ENCODE measurements around the gene SLC35A3. TPM values are rescaled to one million over a fixed set of nuclear protein-coding genes. Genes with fewer than 3 reads are reported as not detected.
A peak's percentile ranks its signal among the peaks of the same experiment; 100 is the strongest.

SLC35A3 gene
- total and polyA plus RNA-seq, 9 of the 15 experiments (the other 6 are each of a cell fraction or from before 2014, with no cell fraction given) = 3.5 to 21.7 (median 13.2) TPM

- TF ChIP-seq ZNF280A (IDR thresholded peaks at IDR 0.05; ENCODE audit: low read depth, partially characterized antibody) (no peak), CTCF (IDR thresholded peaks at IDR 0.05 in 2 of 3, conservative IDR thresholded peaks at IDR 0.05 in 1 of 3; ENCODE audit: insufficient read depth in 2 of 3, low read depth in 1 of 3, low read length in 3 of 3) (peak in 1 of 3 experiments; percentile 17; a peak in 1 of 6 replicates), MBD2 (IDR thresholded peaks at IDR 0.05; ENCODE audit: borderline replicate concordance, low read depth) (no peak), ESRRB (CRISPR knock-in tag; IDR thresholded peaks at IDR 0.05; ENCODE audit: borderline replicate concordance) (no peak)
These were observed 13.0 kb upstream of the SLC35A3 start (continued) for GRCh38 chr1:99956755-99957154.

GRCh38 chr1:99957818-99958217 is 12.0 kb upstream of the SLC35A3 start:
- ChIA-PET POLR2A (interaction anchor here (0.7 to 1.9 kb wide), 3 partner anchors 13 to 465 kb away, joined by 3 to 6 read pairs (median 5); no protein-coding TSS in a partner anchor), CTCF (ENCODE audit: low intra/inter-chr PET ratio) (no interaction called here)
- no peaks in the 10 kb centered on the region for H3K36me3 ChIP-seq (ENCODE audit: control insufficient read depth, insufficient read depth, low read length)
- no peaks in the 10 kb centered on the region for H3K27me3 ChIP-seq (ENCODE audit: control insufficient read depth in 2 of 2, insufficient read depth in 2 of 2, low read length in 2 of 2)
- H3K4me3 ChIP-seq = no peak overlapping the region
- DNase-seq (ENCODE audit: extremely low read depth in 1 of 4, low spot score in 3 of 4) (no peak), FAIRE-seq (no peak), ATAC-seq (no peak)
- intact Hi-C loops (cut with micrococcal nuclease) (loop anchor here (5.0 kb wide), 1 partner anchor 151 kb away; no protein-coding TSS in a partner anchor), in situ Hi-C loops (cut with MboI) (no loop called here)
- no peak overlapping the region for H2AFZ ChIP-seq (ENCODE audit: low read depth, low read length)
- no peak overlapping the region for H3K9ac ChIP-seq (ENCODE audit: insufficient read depth in 1 of 2, low read depth in 2 of 2, low read length in 2 of 2)
- H3K27ac ChIP-seq (ENCODE audit: extremely low read depth, low read depth, low read length) = no peak overlapping the region
- H4K20me1 ChIP-seq (replicated peaks; ENCODE audit: control insufficient read depth, insufficient read depth, low read length) = no peaks in the 10 kb centered on the region
- no peaks in the 10 kb centered on the region for H3K79me2 ChIP-seq (ENCODE audit: control insufficient read depth, insufficient read depth, low read length)
- peaks cover 6% of the 10 kb centered on the region in 2 experiments; a peak in 2 of 5 replicates for H3K4me1 ChIP-seq (replicated peaks in 1 of 2; ENCODE audit: control insufficient read depth in 2 of 2, insufficient read depth in 2 of 2, low read length in 2 of 2)
- no peak overlapping the region for H3K4me2 ChIP-seq (ENCODE audit: insufficient read depth, low read length)
- no peaks in the 10 kb centered on the region for H3K9me3 ChIP-seq (replicated peaks; ENCODE audit: control insufficient read depth, insufficient read depth, low read depth, low read length)
- no peaks in the 10 kb centered on the region for H3K9me1 ChIP-seq (ENCODE audit: control insufficient read depth, insufficient read depth, low read length)
- WGBS (ENCODE audit: insufficient coverage, low coverage, missing lambda C conversion rate) = 100% methylated on average over 1 of the region's 1 CpG
- no TSS peak for BruUV-seq (replicated peaks)
- no peak for TF ChIP-seq PREB (CRISPR knock-in tag; IDR thresholded peaks at IDR 0.05)
- no peak for TF ChIP-seq CHD2 (IDR thresholded peaks at IDR 0.05; ENCODE audit: low read depth, low read length)
- TF ChIP-seq ZNF449 (CRISPR knock-in tag; IDR thresholded peaks at IDR 0.05) = no peak
